Measurements from ENCODE around the gene TFEB.

Gene TFEB

GRCh38 chr6:41691426-41692079 lies 43.9 kb downstream of the TFEB start:
- no peak for DNase-seq (ENCODE audit: low read depth in 3 of 3)

- no peak for DNase-seq (ENCODE audit: low read depth in 3 of 3)
Observed at GRCh38 chr6:41690541-41691330, 44.7 kb downstream of the TFEB start.

- DNase-seq (ENCODE audit: low read depth in 3 of 3), result no peak
Observed at GRCh38 chr6:41689171-41690008, 46.0 kb downstream of the TFEB start.

DNA sequence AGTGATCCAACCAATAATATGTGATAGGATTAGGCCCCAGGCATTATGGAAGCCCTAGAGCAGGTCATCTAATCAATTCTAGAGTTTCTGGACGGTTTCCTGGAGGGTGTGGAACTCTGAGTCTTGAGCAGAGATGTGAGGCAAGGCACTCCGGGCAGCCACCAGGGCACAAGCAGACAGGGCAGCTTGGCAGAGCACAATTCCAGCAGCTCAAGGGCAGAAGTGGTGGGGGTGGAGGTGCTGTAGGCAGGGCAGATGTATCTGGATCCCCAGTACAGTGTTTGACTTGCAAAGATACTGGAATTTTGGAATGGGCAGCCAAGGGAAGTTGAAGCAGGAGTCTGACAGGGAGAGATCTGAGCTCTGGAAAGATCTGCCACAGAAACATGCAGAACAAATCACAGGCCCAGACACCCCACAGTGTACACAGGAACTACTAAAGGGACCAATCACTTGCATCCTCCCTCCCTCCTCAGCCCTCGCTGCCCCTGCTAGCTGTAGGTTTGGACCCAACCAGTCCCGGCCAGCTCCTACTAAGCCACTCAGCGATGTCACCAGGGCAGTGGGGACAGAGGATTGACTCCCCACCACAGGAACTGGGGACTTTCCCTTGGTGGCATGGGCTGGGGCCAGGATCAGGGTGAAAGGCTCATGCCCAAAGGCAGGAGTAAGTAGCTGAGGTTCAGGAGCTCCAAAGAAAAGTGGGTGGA lies 47.0 kb downstream of the TFEB start:
- DNase-seq (ENCODE audit: low read depth in 3 of 3), result no peak

DNA sequence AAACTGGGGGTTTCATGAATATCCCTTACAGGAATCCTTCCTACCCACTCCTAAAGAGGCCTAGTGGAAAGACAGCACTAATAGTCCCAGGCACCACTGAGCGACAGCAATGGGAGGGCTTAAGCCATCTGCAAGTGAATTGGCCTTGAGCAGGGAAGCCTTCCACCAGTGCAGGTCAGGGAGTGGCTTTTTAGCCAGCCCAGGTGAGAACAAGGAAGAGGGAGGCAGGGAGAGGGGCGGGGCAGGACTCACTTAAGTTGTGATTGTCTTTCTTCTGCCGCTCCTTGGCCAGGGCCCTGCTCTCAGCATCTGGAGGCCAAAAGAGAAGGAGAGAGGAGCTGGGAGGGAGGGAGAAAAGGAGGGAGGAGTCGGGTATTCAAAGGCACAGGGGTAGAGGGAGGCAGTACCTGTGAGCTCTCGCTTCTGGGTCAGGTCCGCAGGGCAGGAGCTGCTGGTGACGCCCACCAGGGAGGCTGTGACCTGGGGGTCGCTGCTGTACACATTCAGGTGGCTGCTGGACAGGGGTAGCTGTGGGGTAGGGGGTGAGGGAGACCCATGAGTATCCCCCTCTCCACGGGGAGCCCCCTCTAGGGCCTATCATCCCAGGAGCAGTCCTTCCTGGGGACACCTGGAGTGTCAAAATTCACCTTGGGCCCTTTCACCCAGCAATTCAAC lies 47.8 kb downstream of the TFEB start:
- no peak for DNase-seq (ENCODE audit: low read depth in 3 of 3)

- DNase-seq (ENCODE audit: low read depth in 3 of 3), result no peak
Observed at GRCh38 chr6:41685641-41686380, 49.6 kb downstream of the TFEB start.

- no peak for DNase-seq (ENCODE audit: low read depth in 3 of 3)
Observed at GRCh38 chr6:41684311-41685180, 50.9 kb downstream of the TFEB start.

GRCh38 chr6:41683523-41684310 lies 51.7 kb downstream of the TFEB start:
- peak; percentile 53 to 67 (median 59) for DNase-seq (ENCODE audit: low read depth in 3 of 3)

DNA sequence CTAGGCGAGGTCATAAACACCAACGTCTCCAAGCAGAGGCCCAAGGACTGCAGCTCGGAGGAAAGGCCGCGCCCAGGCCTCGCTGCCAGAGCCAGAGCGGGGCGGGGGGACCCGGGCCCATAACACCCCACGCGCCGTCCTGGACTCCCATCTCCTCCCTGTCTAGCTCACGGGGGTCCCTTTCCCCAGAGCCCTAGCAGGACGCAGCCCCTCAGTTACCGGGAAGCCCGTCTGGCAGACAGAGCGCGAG lies 52.2 kb downstream of the TFEB start:
- DNase-seq (ENCODE audit: low read depth in 3 of 3), result no peak

- DNase-seq (ENCODE audit: low read depth in 3 of 3), result peak in 1 of 3 experiments; percentile 18
Observed at GRCh38 chr6:41682497-41683272, 52.7 kb downstream of the TFEB start.

DNA sequence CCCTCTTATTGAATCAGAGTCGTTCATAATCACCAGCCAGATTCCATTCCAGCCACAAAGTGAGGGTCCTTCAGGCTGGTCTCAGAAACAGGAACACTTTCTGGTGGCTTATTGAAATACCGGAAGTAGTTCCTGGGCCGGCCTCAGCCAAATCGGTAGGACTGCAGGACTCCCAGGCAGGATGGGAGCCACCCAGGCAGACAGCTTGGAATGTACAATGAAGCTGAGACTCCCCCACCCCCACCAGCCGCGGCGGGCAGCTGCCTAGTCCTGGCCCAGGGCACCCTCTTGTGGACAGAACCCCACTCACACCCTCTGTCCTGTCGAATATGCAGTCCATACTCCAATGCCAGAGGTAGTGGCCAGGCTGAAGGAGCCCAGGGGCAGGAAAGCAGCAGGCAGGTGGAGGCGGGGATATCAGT lies 53.3 kb downstream of the TFEB start:
- DNase-seq (ENCODE audit: low read depth in 3 of 3), result peak; percentile 38 to 52 (median 44)

- DNase-seq (ENCODE audit: low read depth in 3 of 3), result no peak
Observed at GRCh38 chr6:41680182-41680965, 55.0 kb downstream of the TFEB start.

DNA sequence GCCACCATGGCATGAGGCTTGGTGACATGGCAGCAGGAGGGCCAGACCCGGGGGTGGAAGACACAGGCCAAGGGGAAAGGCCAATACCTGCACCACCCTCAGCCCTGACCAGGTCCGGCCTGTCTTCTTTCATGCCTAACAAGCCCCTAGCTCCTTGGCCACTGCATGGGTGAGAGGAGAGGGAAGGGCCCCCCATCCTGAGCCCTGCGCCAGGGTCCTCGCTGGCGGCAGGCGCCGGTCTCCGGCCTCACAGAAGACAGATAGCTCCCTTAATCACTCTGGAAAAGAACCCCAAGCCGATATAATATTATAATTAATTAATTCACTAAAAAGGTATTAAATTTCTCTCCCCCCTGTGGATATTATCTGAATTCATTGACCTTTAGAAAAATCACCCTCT lies 55.7 kb downstream of the TFEB start:
- no peak for DNase-seq (ENCODE audit: low read depth in 3 of 3)

GRCh38 chr6:41678511-41679084 lies 56.8 kb downstream of the TFEB start:
- DNase-seq (ENCODE audit: low read depth in 3 of 3), result no peak

- DNase-seq (ENCODE audit: low read depth in 3 of 3), result no peak
Observed at GRCh38 chr6:41677124-41677921, 58.1 kb downstream of the TFEB start.

DNA sequence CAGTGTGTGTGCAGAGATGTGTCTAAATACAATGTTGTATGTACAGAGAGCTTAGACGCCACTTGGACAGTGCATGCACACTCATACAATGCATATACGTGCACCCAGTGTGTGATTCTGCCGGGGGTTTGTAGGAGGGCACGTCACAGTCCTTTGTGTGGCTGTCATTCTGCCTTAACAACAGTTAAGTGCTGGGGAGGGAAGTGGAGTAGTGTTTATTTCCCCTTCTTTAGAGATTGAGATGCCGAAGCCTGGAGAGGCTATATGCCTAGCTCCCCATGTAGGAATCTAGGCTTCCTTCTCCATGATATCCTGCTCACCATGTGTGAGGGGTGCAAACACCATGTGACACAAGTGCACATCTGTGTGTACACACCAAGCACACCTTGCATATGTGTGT lies 59.0 kb downstream of the TFEB start:
- no peak for DNase-seq (ENCODE audit: low read depth in 3 of 3)
